ENCODE results near the gene LCN1.
"Not testable (repeated sequence)": the region's sequence is repeated elsewhere in the genome, so short reads cannot be mapped to it uniquely, and the experiment has no call there.

The LCN1 gene

GRCh38 chr9:135545646-135546176 lies 24.5 kb downstream of the LCN1 start, which contains the start of gene OBP2A:
TSS of gene OBP2A (plus strand) at chr9:135546126. CDS start at chr9:135546181, 55 bp downstream.
- in situ Hi-C loops (cut with MboI; ENCODE audit: low sequenced_read_pairs), result not testable (repeated sequence)

- in situ Hi-C loops (cut with MboI; ENCODE audit: low sequenced_read_pairs), result not testable (repeated sequence)
Measured at GRCh38 chr9:135546792-135547617, 25.8 kb downstream of the LCN1 start.

GRCh38 chr9:135547756-135548736 lies 26.8 kb downstream of the LCN1 start:
- in situ Hi-C loops (cut with MboI; ENCODE audit: low sequenced_read_pairs), result no loop called here

- in situ Hi-C loops (cut with MboI; ENCODE audit: low sequenced_read_pairs), result not testable (repeated sequence)
Measured at GRCh38 chr9:135549478-135550343, 28.5 kb downstream of the LCN1 start.

- in situ Hi-C loops (cut with MboI; ENCODE audit: low sequenced_read_pairs), result no loop called here
Measured at GRCh38 chr9:135550344-135550918, 29.2 kb downstream of the LCN1 start.

- in situ Hi-C loops (cut with MboI; ENCODE audit: low sequenced_read_pairs), result no loop called here
Measured at GRCh38 chr9:135551031-135551430, 29.8 kb downstream of the LCN1 start.

GRCh38 chr9:135551456-135551855 lies 30.2 kb downstream of the LCN1 start:
- in situ Hi-C loops (cut with MboI; ENCODE audit: low sequenced_read_pairs), result no loop called here

- in situ Hi-C loops (cut with MboI; ENCODE audit: low sequenced_read_pairs), result no loop called here
Measured at GRCh38 chr9:135552021-135552697, 30.9 kb downstream of the LCN1 start.

GRCh38 chr9:135552698-135553171 lies 31.5 kb downstream of the LCN1 start:
- in situ Hi-C loops (cut with MboI; ENCODE audit: low sequenced_read_pairs), result no loop called here

- in situ Hi-C loops (cut with MboI; ENCODE audit: low sequenced_read_pairs), result no loop called here
Measured at GRCh38 chr9:135554718-135555117, 33.5 kb downstream of the LCN1 start.

- in situ Hi-C loops (cut with MboI; ENCODE audit: low sequenced_read_pairs), result no loop called here
Measured at GRCh38 chr9:135555203-135555602, 34.0 kb downstream of the LCN1 start.

- in situ Hi-C loops (cut with MboI; ENCODE audit: low sequenced_read_pairs), result no loop called here
Measured at GRCh38 chr9:135555910-135556309, 34.7 kb downstream of the LCN1 start.

GRCh38 chr9:135559606-135560005 lies 38.4 kb downstream of the LCN1 start:
- in situ Hi-C loops (cut with MboI; ENCODE audit: low sequenced_read_pairs), result no loop called here

- in situ Hi-C loops (cut with MboI; ENCODE audit: low sequenced_read_pairs), result no loop called here
Measured at GRCh38 chr9:135561391-135562234, 40.4 kb downstream of the LCN1 start, which contains the start of gene PAEP. TSS of gene PAEP (plus strand) at chr9:135561756.

GRCh38 chr9:135562235-135562745 lies 41.0 kb downstream of the LCN1 start:
- in situ Hi-C loops (cut with MboI; ENCODE audit: low sequenced_read_pairs), result no loop called here

- in situ Hi-C loops (cut with MboI; ENCODE audit: low sequenced_read_pairs), result no loop called here
Measured at GRCh38 chr9:135563039-135563476, 41.8 kb downstream of the LCN1 start.

- in situ Hi-C loops (cut with MboI; ENCODE audit: low sequenced_read_pairs), result no loop called here
Measured at GRCh38 chr9:135563858-135564257, 42.6 kb downstream of the LCN1 start.

GRCh38 chr9:135565141-135565628 lies 43.9 kb downstream of the LCN1 start:
- in situ Hi-C loops (cut with MboI; ENCODE audit: low sequenced_read_pairs), result no loop called here

Data from hTERT RPE-1 (cell line).